NCI-H82 (cell line): Measurements from ENCODE around the gene GSG1.

ENCODE experiments used
- DNase-seq: peaks from one replicate; lab custom pipeline; 2025; lab: John Stamatoyannopoulos, UW

The GSG1 gene

DNA sequence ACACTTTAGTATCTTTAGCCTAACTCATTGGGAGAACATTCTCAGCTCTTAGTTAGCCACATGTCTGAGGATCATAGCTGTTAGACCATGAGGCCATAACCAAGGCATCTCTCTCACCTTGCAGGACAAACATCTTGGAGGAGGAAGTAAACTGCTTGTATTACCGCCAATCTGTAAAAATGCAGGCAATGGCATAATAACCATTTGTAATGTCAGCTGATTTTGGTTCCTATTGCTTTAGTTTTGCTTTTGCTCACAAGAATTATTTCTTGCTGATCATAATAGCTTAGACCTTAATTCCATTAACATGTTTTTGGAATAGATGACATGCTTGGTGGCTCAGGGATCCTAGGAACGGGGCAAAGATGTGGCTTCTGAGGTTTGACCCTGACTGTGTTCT, 16.4 kb upstream of the GSG1 start:
- DNase-seq: no peak

DNA sequence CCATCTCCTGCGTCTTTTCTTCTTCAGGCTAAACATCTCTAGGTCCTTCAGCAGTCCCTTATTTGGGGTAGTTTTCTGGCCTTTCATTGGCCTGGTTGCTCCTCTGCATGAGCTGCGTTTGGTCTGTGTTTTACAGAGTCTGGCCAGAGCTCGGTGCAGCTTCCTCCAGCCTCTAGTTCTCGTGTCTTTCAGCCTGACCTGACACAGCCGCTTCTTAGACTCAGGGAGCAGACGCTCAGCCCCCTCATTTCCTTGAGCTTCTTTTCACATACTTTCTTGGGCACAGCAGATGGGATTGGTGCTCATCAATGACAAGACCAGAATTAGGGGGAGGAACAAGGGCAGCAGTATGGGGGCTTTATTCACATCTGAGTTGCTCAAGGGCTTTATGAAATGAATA, 13.6 kb upstream of the GSG1 start:
- no peak for DNase-seq

DNA sequence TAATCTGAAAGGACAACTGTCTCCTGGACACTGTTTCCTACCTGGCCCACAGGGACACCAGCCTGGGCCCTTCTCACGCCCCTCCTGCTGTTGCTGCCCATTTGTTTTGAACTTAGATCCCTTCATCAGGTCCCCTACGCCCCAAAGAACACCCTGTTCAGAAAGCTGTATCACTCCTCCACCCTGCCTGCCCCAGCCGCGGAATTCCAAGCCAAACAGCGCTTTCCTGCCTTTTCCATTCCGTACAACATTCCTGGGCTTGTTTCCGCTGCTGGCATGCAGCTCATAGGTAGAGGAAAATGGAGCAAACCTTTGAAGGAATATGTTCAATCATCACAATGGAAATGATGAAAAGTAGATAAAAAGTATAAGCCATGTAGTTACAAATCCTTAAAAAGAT, 12.8 kb upstream of the GSG1 start:
- no peak for DNase-seq

DNA sequence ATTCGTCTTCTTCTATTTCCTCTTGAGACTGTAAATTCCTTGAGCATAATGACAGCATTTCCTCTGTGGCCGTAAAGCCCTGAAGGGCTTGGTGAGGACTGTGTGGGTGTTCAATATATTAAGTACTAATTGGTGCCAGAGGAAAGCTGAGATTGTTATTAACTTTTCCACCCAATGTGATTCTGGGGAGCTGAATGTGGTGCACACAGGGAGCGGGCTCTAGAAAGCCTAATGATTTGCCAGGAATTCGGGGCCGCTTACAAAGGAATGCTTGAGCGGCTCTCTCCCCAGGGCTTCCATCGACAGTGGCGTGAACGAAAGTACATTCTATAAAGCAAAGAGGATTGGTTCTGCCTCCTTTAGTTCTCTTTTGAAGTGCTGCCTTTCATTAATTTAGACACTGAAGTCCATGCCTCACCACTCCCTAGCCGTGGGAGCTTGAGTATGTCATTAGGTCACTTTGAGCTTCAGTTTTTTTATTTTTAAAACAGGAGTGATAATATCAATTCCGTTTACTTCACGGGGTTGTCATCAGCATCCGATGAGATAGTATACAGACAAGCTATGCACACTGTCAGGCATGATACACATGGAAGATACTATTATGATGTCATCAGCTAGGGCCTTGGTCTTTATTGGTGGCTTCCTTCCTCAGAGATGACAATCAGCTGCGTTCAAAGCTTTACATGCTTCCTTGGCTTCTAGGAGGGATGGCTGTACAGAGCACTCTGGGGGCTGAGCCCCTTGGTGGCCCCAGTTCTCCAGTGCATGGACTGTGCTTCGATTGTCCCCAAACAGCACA, 11.0 kb upstream of the GSG1 start:
- DNase-seq: no peak

DNA sequence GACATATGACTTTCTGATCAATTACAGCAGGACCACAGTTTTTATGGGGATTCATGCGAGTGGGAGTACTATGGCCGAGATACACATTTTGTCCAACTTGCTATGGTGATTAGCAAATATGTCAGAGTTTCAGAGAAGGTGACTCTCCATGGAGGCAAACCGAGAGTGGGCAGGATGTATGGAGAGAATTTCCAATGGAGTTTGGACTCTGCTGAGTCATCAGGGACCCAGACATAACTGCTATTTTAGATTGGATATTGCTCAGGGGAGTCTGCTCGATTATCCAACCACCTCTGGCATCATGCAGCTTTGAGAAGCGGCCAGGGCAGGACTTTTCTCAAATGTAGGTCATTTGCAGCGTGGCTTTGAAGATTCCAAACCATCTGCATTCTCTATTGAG, 9.5 kb upstream of the GSG1 start:
- no peak for DNase-seq

DNA sequence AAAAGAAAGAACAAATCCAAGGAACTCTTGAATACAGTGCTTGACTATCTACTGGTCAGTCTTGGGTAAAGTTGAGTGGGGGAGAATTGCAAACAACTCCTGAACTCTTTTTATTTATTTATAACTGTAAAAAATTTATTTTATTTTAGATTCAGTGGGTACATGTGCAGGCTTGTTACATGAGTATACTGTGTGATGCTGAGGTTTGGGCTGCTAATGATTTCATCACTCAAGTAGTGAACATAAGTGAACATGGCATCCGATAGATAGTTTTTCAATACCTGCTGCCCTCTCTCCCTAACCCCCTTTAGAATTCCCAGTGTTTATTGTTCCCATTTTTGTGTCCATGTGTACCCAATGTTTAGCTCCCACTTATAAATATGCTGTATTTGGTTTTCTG, 3.2 kb upstream of the GSG1 start:
- DNase-seq: no peak

DNA sequence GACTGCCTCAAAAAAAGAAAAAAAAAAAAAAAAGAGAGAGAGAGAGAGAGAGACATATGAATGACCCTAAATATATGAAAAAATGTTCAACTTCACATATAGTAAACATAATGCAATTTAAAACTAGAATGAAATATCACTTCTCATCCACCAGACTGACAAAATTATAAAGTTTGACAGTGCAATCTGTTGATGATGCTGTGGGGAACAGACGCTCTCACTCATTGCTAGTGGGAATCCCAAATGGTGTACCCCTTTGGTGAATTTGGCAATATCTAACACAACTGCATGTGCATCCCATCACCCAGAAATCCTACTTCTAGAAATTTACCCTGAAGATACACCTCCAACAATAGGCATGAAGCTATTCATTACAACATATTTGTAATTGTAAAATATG, 2.3 kb upstream of the GSG1 start:
- no peak for DNase-seq

DNA sequence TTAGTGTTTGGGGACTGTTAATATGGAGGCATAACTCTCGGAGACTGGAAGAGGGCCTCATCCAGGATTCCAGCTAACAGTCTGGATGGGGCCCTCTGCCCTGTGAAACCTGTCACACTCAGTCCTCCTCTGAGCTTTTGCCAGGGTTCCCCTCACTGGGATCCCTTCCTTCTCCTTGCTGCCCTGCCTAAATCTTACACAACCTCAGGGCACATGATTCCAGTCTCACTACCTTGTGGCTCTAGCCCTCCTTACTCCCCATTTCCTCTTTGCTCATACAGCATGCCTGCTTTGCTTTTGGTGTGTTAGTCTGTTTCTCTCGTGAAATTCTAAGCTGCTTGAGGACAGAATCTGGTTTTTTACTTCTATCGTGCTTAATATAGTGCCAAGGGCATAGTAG, 942 bp upstream of the GSG1 start:
- DNase-seq: no peak

DNA sequence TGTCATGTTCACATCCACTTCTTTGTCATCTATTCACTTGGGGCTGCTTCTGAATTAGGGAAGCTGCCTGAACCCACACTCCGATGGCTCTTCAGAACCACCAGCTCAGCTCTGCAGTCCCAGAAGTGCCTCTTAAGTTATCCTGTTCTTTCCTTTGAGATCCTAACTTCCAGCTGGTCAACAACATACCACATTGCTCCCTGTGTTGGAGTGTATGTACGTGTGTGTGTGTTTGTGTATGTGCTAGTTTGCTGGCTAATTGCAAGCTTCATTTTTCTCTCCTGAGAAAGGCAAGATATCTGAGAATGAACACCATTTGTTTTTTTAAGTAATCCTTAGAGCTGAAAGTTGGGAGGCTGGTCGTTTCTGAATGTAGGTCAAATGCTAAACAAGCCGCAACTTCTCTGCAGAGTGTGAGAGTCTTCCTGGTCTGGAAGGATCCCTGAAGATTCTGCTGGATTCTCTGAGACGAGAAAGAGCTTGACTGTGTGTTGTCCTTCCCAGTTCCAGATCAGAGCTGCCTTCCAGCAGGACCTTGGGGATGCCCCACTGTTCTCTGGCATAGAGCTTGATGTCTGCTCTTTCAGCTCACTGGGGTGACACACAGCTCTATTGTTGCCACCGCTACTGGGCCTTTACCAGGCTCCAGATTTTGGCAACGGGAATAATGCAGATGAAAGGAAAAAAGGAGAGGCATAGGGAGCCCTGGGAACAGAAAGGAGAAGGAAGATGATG, 839 bp downstream of the GSG1 start:
- no peak for DNase-seq

DNA sequence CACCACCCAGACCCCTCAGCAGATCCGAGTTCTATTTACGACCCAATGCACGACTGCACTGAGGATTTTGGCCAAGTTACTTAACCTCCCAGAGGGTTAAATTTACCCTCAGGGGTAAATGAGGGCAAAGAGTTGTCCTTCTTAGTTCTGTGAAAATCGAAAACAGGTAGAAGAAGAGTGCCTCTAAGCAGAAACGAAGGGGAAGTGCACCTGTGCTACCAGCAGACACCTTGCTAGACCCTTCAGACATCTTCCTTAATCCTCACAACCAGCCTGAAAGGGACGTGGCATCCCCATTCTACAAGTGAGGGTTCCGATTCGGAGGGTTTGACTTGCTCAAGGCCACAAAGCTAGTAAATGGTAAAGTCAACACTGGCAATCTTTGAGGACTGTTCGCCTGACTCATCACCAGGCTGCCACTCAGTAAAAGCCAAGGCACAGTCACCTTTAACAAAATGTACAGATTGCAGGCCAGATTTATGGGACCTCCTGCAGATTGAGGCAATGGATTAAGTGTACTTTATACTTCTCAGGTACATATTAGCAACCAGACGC, 1.6 kb downstream of the GSG1 start:
- DNase-seq: peak; percentile 23

DNA sequence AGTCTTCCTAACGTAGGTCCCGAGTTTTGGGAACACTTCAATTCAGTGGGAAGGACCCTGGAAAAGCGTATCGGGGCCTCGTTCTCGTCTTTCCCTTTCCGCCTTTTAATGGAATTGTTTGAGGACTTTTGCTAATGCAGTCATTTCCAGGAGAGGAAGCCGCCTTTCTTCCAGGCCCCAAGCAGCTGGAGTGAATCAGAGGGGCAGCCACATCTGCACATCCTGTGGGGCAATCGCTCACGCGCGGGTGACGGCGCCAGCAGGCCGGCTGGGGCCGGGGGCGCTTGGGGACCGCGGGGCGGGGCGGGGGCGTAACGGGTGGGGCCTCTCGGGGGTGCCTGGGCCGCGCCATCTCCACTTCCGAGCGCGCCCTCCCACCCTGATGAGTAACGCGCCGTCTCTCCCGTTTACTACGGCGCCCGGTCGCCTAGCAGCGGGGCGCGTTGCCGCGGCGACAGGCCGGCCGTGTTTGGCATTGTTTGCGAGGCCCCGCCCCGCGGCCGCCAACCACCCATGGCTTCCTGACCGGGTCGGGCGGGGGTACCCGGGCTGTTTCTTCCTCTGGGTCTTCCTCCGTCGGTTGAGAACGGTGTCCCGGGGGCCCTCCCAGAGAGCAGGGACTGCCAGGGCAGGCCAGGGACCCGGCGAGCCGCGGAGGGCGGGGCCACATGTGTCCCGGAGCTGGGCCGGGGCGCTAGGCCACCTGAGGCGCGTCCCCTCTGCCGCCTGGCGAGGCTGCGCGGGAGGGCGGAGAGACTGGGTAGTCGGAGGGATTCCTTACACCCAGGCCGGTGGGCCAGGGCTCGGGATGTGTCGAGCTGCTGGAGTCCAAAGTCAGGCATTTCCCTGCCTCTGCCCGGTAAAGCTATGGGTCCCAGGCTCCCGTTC, 2.3 kb downstream of the GSG1 start:
- peak; percentile 92 for DNase-seq

DNA sequence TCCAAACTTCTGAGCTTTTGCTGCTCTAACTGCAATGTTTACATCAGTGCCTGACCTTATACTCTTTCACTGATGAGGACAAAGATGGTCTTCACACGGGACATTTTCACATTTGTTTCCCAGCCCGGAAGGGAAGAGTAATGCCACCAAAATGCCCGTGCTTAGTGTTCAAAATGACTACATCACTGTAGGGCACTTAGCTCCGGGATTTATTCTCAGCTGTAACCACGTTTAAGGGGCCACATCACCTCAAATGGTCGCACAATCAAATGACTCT, 2.9 kb downstream of the GSG1 start:
- no peak for DNase-seq

DNA sequence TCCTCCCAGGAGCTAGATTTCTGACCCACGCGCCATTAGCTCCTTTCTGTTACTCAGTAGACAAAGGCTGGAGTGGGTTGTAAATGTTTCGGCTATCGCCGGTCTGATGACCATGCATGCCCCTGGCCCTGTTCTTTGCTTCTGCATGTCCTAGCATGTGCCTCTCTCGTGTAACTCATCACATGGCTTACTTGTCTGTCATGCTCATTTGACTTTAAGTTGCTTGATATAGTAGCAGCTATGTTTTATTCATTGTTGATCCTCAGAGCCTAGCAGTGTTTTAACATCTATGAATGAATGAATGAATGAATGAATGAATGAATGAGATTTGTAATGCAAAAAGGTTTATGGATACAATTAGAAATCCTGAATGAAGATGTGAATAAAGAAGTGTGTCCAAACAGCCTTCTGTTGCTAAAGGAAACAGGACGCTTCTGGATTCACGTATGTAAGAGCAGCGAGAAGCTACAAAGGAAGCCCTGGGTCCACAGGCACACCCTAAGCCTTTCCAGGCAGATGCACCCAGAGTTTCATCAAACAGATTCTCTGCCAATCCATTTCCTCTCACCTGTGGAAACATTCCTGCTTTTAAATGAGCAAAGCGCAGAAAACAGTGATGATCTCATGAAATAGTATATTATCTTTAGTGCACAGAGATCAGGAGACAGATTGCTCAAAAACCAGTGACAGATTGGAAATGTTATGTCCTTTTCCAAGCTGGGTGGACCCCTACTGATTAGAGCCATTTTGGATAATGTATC, 3.4 kb downstream of the GSG1 start:
- no peak for DNase-seq

DNA sequence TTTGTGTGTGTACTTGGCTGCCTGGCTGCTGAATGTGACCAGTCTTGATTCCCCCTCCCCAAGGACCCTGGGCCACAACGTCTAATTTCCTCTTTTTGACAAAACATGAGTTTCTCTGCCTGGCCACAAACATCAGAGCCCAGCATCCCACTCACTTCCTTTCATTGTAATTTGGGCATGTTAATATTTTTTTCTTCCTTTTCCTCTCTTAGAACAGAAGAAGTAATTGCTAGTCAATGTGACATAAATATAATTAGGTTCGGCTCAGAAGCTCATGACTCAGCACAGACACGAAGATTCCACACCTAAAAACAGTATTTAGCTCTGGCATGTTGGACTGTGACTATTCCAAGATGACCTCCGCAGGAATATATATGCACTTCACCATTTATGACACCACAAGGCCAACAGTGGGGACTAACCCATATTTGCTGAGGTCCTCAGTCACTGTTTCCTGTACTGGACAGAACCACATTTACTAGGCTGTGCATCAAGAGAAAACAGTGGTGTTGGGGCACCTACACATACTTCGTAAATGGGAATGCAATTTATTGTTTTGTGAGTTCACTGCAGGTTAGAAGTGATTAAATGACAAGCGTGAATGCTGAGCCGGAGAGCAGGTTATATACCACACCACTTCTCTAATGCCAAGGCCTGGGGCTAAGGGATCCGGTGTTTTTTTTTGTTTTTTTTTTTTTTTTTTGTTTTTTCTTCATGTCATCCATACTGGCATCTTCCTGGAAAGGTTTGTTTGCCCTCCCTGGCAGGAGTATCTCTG, 4.2 kb downstream of the GSG1 start:
- no peak for DNase-seq

DNA sequence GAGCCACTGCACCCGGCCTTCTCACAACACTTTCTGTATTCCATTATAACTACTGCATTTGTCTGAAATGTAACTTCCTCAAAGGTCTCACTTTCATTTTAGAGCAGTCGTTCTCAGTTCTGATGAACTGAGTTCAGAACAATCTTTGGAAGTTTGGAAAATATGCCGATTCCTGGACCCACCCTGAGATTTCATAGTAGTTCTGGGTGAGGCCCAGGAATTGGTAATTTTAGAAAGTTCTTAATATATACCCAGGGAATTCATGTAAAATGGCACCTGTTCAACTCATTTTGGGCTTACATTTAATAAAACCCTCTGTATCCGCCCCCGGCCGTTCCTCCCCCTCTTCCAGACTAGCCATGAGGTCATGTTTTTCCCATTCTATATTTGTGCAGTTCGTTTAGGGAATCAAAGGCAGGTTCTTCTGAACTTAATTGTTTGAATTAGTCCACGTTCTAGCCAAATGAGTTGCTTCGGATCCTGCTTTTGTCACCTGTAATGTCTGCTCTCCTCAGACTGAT, 5.9 kb downstream of the GSG1 start:
- DNase-seq: no peak

DNA sequence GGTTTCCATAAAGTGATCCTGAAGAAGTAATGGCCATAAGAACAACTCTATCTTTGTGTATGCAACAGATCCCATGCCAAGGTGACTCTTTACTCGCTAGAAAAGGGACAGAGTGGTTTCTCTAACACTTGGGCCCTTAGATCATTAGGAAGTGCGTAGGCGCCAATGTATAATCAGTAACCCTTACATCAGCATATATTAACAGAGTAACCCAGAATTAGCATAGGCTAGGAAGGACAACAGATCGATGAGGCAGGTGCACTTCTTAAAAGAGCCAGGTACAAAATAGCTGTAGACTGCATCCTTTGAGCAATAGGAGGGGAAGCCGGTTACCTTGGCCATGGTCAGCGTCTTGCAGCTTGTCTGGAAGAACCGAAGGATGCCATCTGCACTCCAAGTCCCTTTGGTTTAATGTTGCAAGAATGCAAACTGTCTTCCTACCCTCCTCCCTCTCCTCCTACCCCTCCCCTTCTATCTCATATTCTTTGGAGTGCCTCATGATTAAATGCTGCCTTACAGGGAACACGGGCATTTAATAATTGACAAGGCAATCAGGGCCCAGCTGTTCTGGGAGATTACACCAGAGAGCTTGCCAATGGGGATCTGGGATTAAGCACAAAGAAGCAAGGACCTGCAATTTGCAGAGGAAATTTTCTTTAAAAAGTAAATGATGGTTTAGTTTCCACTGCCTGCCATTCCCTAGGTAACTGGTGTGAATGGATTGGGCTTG, 8.0 kb downstream of the GSG1 start:
- DNase-seq: peak; percentile 99

DNA sequence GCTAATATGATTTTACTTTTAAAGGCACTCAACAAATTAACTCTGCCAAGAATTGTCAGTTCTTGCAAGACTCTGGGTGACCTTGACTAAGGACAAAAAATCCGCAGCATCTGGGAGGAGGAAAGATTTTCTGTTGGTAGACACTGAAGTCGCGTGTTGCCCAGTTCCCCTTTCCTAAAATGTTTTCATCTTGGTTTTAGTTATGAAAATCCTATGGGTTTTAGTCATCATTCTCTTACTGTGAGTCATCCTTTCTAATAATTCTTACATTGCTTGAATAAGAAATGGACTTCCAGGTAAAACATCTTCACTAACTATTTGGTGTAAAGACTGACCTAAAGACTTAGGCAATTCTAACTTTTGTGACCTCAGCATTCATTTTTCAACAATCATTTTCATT, 9.1 kb downstream of the GSG1 start:
- peak; percentile 69 for DNase-seq

DNA sequence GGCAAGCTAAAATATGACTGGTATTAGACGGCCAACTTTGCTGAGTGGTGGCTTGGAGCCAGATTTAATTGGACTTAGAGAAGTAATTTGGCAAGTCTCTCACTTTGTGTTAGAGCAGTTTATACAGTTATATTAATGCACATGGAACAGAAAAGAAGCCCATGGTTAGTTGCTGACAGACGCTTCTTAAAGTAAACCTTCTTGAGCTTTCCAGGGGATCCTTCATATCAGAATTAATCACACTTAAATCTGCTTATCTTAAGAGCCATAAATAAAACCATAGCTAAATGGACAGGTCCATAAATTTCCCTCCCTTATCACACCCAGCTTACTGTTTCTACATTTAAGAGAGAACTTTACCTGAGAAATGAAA, 9.6 kb downstream of the GSG1 start:
- DNase-seq: peak; percentile 92

DNA sequence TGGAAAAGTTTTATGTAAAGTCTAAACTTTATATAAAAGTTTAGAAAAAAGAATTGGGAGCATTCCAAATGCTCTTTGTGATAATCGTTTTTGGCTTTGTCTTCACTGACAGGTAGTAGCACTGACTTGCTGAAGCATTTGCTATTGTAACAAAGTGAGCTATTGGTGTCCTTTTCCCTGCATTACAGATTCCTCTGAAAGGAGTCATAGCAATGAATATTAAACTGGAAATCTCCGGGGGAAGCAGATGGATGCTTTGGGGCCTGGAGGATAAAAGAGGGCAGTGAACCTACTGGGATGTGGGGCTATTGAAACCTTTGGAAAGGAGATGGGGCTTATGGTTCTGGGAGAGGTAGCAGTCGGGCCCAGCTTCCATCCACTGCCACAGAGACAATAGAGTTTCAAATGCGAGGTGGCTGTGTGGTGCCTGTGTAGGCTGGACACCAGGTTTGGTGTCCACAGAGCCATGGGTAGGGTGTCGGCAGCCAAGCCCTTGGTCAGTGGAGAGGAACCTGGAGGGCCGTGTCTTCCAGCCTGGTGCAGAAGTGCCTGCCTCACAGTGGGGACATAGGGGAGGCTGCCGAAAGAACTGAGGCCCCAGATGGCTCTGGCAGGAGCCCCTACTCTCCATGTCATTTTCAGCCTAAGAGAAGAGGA, 10.1 kb downstream of the GSG1 start:
- DNase-seq: peak; percentile 88

DNA sequence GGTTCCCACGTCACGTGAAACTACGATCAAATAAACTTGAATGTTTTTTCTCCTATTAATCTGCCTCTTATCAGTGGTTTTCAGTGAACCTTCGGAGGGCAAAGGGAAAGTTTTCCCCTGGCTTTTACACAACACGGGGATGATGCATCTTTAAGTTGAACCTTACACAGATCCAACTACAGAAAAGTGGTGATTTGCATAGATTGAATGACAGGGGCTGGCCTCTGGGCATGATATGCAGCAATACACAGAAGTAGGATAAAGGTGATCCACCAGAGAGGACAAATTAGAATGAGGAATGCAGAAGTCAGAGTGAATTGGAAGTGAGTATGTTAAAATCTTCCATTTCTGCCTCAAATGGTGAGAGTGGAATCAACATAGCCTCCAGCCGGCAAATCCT, 11.6 kb downstream of the GSG1 start:
- DNase-seq: no peak
